Measurements from ENCODE around the gene ANAPC15. TPM values are rescaled to one million over a fixed set of nuclear protein-coding genes. Genes with fewer than 3 reads are reported as not detected.
A peak's percentile ranks its signal among the peaks of the same experiment; 100 is the strongest.

The ANAPC15 gene
- total RNA-seq, 1 experiment from 2014 or later = 94.6 TPM

DNA sequence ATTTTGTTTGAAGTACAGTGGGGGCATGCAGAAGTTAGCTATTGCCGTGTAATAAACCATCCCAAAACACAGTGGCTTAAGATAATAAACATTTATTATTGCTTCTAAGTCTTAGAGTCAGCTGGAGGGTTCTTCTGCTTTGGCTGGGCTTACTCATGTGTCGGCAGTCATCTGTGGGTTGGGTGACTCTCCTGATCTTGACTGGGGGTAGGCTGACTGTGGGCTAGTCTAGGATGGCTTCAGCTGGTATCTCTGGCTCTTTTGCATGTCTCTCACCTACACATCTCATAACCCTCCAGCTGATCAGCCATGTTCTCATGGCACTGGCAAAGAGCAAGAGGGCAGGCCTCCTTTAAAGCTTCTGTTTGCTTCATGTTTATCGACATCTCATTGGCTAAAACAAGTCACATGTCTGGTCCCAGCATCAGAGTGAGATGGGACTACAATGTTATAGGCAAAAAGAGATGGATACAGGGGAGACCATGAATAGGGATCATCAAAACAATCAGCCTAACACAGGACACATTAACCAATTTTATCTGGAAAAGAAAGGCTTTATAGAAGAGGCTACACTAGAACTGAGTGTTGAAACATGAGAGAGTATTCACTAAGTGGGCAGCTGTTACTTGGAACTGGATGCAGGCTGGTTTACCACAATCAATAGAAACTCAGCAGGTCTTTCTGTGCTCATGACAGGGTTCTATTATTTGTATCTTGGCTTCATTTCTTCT is 26.7 kb downstream of the ANAPC15 start:
- DNase-seq (ENCODE audit: low spot score) = no peak

DNA sequence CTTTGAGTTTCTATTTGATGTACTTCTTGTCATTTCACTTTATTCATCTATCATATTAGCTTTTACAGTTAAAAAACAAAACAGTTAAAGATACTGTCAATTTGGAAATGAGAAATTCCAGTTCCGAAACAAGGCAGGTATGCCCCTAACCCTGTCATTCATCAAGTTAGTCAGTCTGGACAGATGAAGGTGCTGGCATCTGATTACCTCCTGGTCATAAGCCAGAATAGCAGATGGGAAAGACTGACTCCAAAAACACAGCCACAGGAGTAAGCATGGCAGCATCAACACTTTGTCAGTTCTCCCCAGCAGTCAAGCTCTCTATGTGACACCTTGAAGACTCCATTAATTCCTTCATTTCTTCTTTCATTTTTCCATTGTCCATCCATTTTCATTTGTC is 27.5 kb downstream of the ANAPC15 start:
- DNase-seq (ENCODE audit: low spot score) = no peak

DNA sequence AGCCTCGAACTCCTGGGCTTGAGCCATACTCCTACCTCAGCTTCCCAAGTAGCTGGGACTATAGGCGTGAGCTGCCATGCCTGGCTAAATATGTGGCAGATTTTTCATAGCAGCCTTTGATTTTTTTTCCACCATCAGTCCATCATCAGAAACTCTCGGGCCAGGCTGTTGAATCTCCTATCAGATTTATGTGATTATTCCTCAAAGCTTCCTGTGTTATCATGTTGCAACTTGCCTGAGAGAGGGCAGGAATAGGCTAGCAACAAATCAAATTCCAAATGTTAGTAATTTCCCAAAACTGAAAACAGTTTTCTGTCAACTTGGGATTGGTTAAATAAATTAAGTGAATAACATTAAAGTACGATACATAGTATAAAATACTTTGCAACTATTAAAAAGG is 28.4 kb downstream of the ANAPC15 start:
- no peak for DNase-seq (ENCODE audit: low spot score)

DNA sequence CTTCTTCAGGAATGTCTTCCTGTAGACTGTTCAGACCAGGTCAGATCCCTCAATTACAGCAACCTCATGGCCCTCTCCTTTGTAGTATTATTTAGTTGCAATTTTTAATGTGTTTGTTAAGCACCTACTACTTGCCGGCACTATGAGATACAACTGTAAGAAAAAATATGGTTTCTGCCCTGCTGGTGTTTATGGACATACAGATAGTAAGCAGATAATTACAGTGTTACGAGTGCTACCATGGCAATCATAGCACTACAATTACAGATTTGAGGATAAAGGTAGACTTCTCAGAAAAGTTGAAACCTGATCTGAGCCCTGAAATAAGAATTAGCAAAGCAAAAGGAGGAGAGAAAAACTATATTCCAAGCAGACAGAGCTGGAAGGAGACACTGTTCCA is 29.1 kb downstream of the ANAPC15 start:
- no peak for DNase-seq (ENCODE audit: low spot score)

DNA sequence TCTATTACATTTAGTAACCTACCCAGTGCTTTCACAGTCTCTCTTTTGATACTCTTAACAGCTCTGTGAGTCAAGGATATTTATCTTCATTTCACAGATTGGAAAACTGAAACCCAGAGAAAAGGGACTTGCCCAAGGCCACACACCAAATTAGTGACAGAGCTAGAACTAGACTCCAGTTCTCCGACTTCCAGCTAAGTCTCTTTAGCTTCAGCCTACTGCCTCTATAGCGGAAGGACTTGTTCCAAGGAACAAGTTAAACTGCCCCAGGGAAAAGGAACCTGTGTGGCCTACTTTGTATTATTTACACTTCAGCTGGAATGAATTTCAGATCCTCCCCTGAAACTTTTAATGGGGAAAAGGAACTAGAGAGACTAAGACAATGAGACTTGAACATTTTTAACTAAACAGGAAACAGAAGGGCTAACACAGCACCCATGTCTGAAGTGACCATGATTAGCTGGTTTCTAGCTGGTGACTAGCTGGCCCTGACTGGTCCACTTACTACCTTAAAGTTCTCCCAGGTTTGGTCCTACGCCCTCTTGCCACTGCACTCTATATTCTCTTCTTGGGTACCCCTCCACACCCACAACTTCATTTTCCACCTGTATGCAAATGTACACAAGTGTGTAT is 30.6 kb downstream of the ANAPC15 start:
- no peak for DNase-seq (ENCODE audit: low spot score)

DNA sequence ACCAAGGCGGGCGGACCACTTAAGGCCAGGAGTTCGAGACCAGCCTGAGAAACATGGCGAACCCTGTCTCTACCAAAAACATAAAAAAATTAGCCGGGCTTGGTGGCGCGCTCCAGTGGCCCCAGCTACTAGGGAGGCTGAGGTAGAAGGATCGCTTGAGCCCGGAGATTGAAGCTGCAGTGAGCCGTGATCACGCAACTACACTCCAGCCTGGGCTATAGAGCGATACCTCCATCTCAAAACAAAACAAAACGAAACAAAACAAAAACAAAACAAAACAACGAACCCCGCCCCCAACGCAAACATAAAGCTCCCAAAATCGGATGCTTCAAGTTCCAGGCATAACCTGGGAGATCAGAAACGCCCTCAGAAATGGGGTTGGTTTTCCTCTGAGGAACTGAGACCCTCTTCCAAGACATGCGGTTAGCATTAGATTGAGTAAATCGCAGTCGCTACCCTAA is 31.3 kb downstream of the ANAPC15 start:
- no peak for DNase-seq (ENCODE audit: low spot score)

DNA sequence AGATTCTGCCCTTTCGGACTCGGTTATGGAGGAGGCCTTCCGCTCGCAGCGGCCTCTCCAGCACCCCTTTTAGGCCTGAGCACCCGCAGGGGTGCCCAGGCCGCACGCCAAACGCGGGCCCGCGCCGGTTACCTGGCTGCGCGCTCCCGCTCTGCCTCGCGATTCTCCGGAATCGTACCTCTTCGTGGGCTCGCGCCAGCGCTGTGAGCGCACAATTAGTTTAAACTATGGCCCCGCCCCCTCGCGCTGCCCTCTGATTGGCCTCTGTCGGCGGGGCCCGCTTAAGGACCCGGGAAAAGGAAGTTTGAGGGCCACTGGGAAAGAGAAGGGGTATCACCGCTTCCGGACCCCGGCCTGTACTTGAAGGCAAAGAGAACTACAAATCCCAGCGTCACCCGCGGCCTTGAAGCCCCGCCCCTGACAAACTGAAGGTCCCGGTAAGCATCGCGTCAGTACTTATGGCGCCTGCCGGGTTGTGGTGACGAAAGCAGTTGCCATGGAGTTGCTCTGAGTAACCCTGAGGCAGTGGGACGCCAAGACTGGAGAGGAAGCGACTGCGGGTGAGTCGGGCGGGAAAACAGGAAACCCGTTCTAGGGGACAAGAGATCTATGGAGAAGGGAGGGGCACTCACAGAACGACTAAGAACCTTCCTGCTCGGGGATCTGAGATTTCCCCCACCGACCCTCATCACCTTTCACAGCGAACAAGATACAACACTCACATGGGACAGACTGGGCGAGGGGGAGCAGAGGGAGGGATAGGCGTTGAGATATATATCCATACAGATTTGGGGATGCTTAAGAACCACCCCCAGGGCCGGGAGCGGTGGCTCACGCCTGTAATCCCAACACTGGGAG is 31.9 kb downstream of the ANAPC15 start, which contains the start of the genes LRRC51 and NUMA1:
TSS of gene LRRC51 (plus strand) at position 525 of the 858 bp plus-strand sequence. CDS start 8,234 bp downstream, outside the sequence.
TSS of gene NUMA1 (minus strand) at position 217 of the 858 bp plus-strand sequence. CDS start 44,599 bp downstream, outside the sequence.
- DNase-seq (ENCODE audit: low spot score) = peak; percentile 100

DNA sequence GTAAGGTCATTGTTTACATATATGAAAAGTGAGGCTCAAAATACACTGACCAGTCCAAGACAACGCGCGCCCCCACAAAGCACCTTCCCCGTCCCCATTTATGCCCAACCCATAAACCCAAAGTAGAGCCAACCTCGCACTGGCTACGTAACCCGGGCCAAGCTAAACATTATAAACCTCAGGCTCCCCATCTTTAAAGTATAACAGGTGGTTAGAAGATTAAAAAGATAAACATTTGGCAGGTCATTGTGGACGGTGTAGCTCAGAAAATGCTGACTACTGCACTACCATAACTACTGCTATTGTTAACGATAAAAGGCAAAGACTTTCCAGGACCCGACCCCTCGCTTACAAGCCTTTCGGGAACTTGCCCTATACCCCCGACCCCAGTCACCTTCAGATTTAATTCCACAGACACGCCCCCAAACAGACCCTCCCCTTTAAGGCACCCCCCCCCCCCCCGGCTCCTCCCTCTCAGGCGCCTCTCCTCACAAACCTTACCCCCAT is 32.6 kb downstream of the ANAPC15 start:
- DNase-seq (ENCODE audit: low spot score) = peak; percentile 33

DNA sequence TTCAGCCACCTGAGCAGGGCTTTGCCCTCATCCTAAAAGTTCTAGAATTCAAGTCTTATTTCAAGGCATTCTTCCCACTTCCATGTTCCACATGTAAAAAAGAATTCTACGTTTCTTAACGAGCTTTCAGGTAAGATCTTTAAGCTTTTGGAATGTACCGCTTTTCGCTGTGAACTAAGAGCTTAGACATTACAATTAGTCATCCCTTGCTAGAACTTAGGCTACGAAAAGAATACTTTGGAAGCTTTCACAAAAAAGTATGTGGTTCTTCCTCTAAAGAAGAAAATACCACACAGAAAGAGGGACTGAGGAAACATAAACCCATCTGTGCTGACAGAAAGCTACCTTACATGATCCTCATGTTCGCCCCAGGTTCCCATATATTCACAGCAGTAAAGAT is 34.0 kb downstream of the ANAPC15 start:
- DNase-seq (ENCODE audit: low spot score) = no peak

DNA sequence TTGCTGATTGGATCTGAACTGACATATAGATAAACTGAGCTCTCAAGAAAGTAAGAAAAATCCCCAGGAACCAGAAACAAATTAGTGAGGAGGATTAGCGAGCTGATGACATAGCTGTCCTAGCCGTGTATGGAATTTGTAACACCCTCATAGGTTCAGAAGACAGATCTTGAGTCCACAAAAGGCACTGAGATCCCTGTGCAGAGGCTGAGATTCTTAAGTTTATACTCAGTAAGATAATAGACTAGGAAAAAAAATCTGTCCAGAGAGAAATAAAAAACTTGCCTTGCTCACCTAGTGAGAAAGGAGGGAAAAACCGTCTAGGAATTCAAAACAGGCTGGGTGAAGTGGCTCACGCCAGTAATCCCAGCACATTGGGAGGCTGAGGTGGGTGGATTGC is 36.7 kb downstream of the ANAPC15 start:
- no peak for DNase-seq (ENCODE audit: low spot score)

DNA sequence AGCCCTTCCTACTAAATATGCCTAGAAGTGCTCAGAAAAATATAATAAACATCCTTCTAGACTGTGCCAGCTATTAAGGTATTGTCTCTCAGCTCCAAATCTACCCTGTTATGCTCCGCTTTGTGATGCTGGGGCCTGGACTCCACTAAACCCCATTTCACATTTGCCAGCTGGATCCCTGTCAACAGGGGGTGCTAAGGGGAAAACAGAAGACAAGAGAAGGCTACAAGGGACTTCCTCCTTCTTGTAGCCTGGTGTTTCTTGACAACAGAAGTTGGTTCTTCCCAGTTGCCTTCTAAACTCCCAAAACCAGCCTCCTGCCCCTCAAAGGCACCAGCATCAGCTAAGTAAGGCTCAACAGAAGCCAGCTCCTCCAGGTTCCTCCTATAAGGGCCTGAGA is 37.4 kb downstream of the ANAPC15 start:
- DNase-seq (ENCODE audit: low spot score) = no peak

DNA sequence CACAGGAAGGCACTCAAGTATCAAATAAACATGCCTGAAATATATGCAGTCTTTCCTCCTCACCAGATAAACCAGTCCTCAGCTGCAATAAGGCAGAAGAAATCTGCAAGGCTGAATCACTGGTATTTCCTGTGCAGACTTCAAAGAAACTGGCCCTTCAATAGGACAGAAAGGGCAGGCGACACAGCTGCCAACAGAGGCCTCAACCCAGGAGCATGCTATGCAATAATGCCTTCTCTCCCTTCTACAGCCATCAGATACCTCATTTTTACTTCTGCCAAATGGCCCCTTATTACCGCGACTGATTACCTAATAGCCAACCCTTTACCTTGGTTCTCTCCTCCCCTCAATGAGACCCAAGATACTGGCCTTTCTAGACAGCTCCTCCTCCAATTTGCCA is 40.1 kb downstream of the ANAPC15 start:
- DNase-seq (ENCODE audit: low spot score) = peak; percentile 90

DNA sequence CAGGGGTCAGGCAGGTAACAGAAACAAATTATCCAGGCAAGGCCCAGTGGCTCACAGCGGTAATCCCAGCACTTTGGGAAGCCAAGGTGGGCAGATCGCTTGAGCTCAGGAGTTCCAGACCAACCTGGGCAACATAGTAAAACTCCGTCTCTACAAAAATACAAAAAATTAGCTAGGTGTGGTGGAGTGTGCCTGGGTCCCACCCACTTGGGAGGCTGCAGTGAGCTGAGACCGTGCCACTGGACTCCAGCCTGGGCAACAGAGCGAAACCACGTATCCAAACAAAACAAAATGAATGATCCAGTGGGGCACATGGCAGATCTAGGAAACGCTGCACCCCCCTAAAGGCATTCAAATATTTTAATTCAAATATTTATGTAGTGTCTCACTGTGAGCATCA is 42.0 kb downstream of the ANAPC15 start:
- DNase-seq (ENCODE audit: low spot score) = no peak

DNA sequence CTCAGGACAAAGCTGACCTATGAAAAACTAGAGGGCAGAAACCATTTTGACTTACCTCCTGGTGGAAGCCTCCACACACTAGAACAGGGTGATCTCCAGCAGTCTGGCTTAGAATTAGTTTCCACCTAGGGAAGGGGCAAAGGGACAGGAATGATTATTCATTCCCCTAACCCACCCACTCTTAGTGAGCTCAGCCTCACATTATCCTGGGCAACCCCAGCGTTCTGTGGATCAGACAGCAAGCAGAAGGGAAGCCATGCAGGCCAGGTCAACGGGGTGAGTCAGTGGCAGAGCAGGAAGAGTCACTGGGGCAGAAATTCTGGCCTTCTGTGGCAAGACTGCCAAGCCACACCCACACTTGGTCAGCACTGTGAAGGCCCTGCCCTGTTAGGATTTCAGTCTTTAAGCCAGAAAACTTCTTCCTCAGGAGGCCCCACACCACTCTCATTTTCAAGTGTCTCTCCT is 42.7 kb downstream of the ANAPC15 start:
- DNase-seq (ENCODE audit: low spot score) = peak; percentile 94

DNA sequence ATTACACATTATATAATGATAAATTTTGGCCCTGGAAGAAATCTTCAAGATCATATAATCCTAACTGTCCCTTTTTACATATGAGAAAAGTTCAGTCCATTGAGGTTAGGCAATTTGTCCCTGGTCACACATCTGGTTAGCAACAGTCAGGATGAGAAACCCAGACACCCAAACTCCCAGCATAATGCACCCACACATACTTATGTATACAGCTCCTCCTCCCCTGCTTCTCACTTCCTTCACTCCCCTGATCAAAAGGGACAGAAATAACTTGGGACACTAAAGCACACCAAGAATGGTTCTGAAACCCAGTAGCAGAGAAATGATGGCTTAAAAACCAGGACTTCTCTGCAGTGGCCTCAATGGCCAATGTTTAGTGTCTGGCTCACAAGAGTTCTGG is 43.3 kb downstream of the ANAPC15 start:
- no peak for DNase-seq (ENCODE audit: low spot score)

DNA sequence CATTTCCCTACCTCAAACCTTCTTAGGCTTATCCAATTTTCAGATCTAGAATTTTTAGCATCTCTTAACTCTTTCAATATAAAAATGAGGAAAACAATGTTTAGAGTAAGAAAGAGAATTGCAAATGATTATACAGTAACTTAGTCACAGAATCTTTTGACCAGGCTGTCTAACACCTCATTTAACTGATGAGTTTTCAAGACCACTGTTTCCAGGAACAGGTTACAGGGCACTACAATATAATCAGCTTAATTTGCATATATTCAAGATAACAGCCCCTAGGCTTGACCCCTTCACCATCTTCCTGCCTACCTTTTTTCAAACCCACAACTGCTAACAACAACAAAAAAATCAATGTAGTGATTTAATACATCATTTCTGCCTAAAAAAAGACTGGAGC is 44.8 kb downstream of the ANAPC15 start:
- DNase-seq (ENCODE audit: low spot score) = no peak

DNA sequence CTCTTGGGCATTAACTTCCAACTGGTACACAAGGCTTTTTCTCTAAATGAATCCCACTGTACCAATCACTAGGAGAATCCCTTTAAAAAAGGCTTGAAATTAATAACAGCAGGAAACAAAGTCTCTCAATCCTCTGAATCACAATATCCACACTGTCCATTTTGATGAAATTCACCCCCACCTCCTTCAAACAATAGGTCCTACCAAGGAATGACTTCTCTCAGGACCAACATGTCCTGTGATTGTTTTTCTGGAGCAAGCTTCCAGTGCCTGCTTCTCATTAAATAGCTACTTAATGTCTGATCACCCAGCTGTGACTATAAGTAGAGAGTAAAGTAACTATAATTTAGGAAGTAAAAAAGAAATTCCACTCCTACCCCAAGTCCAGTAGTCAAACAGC is 45.2 kb downstream of the ANAPC15 start:
- DNase-seq (ENCODE audit: low spot score) = no peak

DNA sequence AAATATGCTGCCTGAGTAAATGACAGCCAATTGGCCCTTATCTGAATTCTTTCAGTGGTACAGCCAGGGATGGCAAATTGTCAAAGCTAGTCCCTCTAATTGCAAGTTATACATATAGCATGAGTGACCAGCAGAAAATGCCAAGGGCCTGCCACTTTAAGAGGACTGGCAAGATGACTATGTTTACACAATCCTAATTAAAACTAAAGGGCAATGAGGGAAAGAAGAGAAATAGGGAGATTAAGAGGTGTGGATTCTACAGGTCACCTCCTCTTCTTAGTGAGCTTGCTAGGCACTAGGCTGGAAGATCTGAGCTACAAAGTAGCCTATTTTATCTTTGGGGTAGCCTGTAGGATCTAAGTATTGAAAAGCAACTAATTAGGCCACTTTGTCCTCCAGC is 45.6 kb downstream of the ANAPC15 start:
- DNase-seq (ENCODE audit: low spot score) = no peak

DNA sequence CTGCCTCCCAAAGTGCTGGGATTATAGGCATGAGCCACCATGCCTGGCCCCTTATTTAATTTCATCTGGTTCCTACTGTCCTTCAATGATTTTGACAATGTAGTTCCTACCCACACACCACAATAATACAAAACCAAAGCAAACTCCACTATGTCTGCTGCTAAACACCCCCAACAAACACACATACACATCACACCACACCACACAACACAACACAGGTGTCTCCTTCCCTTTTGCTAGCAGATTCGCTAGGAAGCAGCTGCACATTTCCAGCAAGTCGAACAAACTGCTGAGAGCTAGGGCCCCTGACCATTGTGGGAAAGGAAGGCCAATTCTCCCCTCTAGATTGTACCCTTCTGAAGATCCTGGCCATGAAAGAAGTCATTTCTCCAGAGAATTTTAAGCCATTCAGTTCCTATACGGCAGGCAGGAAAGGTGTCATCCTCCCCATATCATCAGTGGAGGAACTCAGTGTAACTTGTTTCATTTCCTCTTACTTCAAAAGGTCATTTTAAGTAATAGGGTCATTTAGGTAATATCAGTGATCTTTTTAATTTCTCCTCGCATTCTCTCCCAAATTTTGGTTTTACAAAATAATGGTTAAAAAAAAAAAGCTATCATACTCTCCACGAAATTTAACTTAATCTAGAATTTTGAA is 50.6 kb downstream of the ANAPC15 start:
- no peak for DNase-seq (ENCODE audit: low spot score)
